ENCODE results near the gene CDC14C.
A peak's percentile ranks its signal among the peaks of the same experiment; 100 is the strongest.

GRCh38 chr7:48894574-48894973, 29.8 kb upstream of the CDC14C start:
- TF ChIP-seq CTCF (conservative IDR thresholded peaks at IDR 0.05; ENCODE audit: low read depth in 2 of 2) (peak; percentile 37 to 39; a peak in 3 of 4 replicates), EZH2 (IDR thresholded peaks at IDR 0.05; ENCODE audit: low read depth, unreplicated experiment) (no peak)
